ENCODE measurements around the gene MICALL2.

- TF ChIP-seq, protein P1, sequence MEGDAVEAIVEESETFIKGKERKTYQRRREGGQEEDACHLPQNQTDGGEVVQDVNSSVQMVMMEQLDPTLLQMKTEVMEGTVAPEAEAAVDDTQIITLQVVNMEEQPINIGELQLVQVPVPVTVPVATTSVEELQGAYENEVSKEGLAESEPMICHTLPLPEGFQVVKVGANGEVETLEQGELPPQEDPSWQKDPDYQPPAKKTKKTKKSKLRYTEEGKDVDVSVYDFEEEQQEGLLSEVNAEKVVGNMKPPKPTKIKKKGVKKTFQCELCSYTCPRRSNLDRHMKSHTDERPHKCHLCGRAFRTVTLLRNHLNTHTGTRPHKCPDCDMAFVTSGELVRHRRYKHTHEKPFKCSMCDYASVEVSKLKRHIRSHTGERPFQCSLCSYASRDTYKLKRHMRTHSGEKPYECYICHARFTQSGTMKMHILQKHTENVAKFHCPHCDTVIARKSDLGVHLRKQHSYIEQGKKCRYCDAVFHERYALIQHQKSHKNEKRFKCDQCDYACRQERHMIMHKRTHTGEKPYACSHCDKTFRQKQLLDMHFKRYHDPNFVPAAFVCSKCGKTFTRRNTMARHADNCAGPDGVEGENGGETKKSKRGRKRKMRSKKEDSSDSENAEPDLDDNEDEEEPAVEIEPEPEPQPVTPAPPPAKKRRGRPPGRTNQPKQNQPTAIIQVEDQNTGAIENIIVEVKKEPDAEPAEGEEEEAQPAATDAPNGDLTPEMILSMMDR (IDR thresholded peaks at IDR 0.05), result peak; percentile 80 to 90 (median 89)
- peak in 1 of 3 donors; percentile 11 for TF ChIP-seq POLR2A (IDR thresholded peaks at IDR 0.05)
These were observed 14.7 kb upstream of the MICALL2 start for GRCh38 chr7:1473864-1474512.

Measured in body of pancreas (tissue), 4 donors.